Erythroblast (primary cell): Measurements from ENCODE around the gene FAM13A.

ENCODE experiments used
- GATA1 ChIP-seq: IDR thresholded peaks from 2 replicates; pipeline ENCODE4 v1.6.1; 2011; ENCODE audit warnings: low read depth, mild to moderate bottlenecking, control low read depth, low read length, moderate library complexity
- POLR2A ChIP-seq: IDR thresholded peaks from 2 replicates; pipeline ENCODE4 v1.6.1; 2011; ENCODE audit warnings: mild to moderate bottlenecking, low read length

GRCh38 chr4:88737307-88737941 is 319.6 kb downstream of the FAM13A start:
- no peak for TF ChIP-seq POLR2A
- no peak for TF ChIP-seq GATA1
